H1 (cell line): Measurements from ENCODE around the gene FXYD5. TPM values are rescaled to one million over a fixed set of nuclear protein-coding genes. Genes with fewer than 3 reads are reported as not detected.
A peak's percentile ranks its signal among the peaks of the same experiment; 100 is the strongest.

Experiments
- CTCF ChIA-PET: fragments of 300-600 bp; sonication (Branson Sonifier 250); formaldehyde crosslinking; loops from one replicate; lab custom pipeline; 2021; ENCODE audit not compliant: partially characterized antibody; lab: Charles Lee
- POLR2A ChIA-PET: fragments of 300-600 bp; sonication (Branson Sonifier 250); formaldehyde crosslinking; loops from one replicate; lab custom pipeline; 2021; ENCODE audit warnings: inconsistent platforms; ENCODE audit not compliant: partially characterized antibody; lab: Charles Lee
- DNase-seq, 2 experiments: peaks; one replicate each; pipeline versions ENCODE4 v3.0.0 to v3.0.0-alpha.2; 2010 to 2022; ENCODE audit warnings: low spot score in 2 of 2, low read depth in 1 of 2, mixed read lengths in 1 of 2
- FAIRE-seq: peaks from 2 replicates; lab custom pipeline; 2011; peaks lifted over from hg19 to GRCh38; lab: Jason Lieb, UNC
- H2AFZ ChIP-seq: 2 replicates; pipeline ENCODE4 v1.8.1; 2012; ENCODE audit warnings: low read length, inconsistent platforms
- H2AK5ac ChIP-seq: 2 replicates; pipeline ENCODE4 v1.6.1; 2013; ENCODE audit warnings: low read depth, low read length
- H2BK120ac ChIP-seq: replicated peaks from 2 replicates; pipeline ENCODE3; 2013; ENCODE audit warnings: low read depth, low read length, inconsistent platforms
- H2BK12ac ChIP-seq: 2 replicates; pipeline ENCODE4 v1.6.1; 2013; ENCODE audit warnings: low read depth, low read length
- H2BK15ac ChIP-seq: 2 replicates; pipeline ENCODE4 v1.6.1; 2013; ENCODE audit warnings: low read length
- H2BK20ac ChIP-seq: 2 replicates; pipeline ENCODE4 v1.6.1; 2013; ENCODE audit warnings: low read length
- H2BK5ac ChIP-seq: 2 replicates; pipeline ENCODE4 v1.6.1; 2013; ENCODE audit warnings: low read depth, low read length
- H3K14ac ChIP-seq: 2 replicates; pipeline ENCODE4 v1.6.1; 2013; ENCODE audit warnings: inconsistent platforms; ENCODE audit not compliant: insufficient read length
- H3K18ac ChIP-seq: 2 replicates; pipeline ENCODE4 v1.6.1; 2013; ENCODE audit warnings: low read length; ENCODE audit errors: extremely low read depth
- H3K23ac ChIP-seq: 2 replicates; pipeline ENCODE4 v1.6.1; 2013; ENCODE audit warnings: inconsistent platforms; ENCODE audit not compliant: insufficient read length
- H3K23me2 ChIP-seq: 2 replicates; pipeline ENCODE4 v1.6.1; 2013; ENCODE audit warnings: low read depth, low read length
- H3K27ac ChIP-seq: 2 replicates; pipeline ENCODE4 v1.6.1; 2011; ENCODE audit warnings: low read depth, low read length, inconsistent platforms
- H3K27me3 ChIP-seq, 4 experiments: replicated peaks in 1 of 4; 1 replicate in 1 of 4; 2 replicates in 3 of 4; pipeline versions ENCODE4 v1.6.1 to v1.8.1; 2011 to 2013; ENCODE audit warnings: low read length in 3 of 4, mild to moderate bottlenecking in 3 of 4, inconsistent platforms in 2 of 4, mixed read lengths in 2 of 4, moderate library complexity in 1 of 4; ENCODE audit not compliant: control insufficient read depth in 3 of 4, insufficient read depth in 3 of 4; ENCODE audit errors: extremely low read depth in 1 of 4
- H3K36me3 ChIP-seq, 4 experiments: 2 replicates each; pipeline versions ENCODE4 v1.6.1 to v1.8.1; 2011 to 2013; ENCODE audit warnings: mild to moderate bottlenecking in 4 of 4, low read length in 3 of 4, moderate library complexity in 2 of 4, control low read depth in 1 of 4, inconsistent platforms in 1 of 4; ENCODE audit not compliant: insufficient read depth in 4 of 4, control insufficient read depth in 2 of 4
- H3K4ac ChIP-seq: replicated peaks from 2 replicates; pipeline ENCODE3; 2013; ENCODE audit warnings: low read length, low read depth, mixed read lengths, inconsistent platforms; ENCODE audit not compliant: insufficient read length
- H3K4me1 ChIP-seq, 4 experiments: replicated peaks in 1 of 4; 1 replicate in 1 of 4; 2 replicates in 3 of 4; pipeline versions ENCODE4 v1.6.1 to v1.8.1; 2011 to 2013; ENCODE audit warnings: low read length in 3 of 4, inconsistent platforms in 2 of 4, mixed read lengths in 1 of 4; ENCODE audit not compliant: insufficient read depth in 4 of 4, control insufficient read depth in 3 of 4
- H3K4me2 ChIP-seq, 2 experiments: 2 replicates each; pipeline versions ENCODE4 v1.6.1 to v1.8.1; 2011 to 2013; ENCODE audit warnings: low read depth in 2 of 2, low read length in 2 of 2, control low read depth in 1 of 2, inconsistent platforms in 1 of 2, mild to moderate bottlenecking in 1 of 2; ENCODE audit not compliant: insufficient read depth in 1 of 2
- H3K4me3 ChIP-seq, 4 experiments: fragments of 200-600, 300-600 bp in 1 of 4; sonication (generic), shearing (Covaris generic), sonication (Bioruptor Twin) in 1 of 4; 2 replicates each; pipeline versions ENCODE4 v1.5.1 to v1.8.1; 2011 to 2016; ENCODE audit warnings: low read length in 4 of 4, low read depth in 3 of 4, control low read depth in 2 of 4, inconsistent platforms in 2 of 4, mild to moderate bottlenecking in 2 of 4, mixed read lengths in 1 of 4, moderate library complexity in 1 of 4; ENCODE audit not compliant: insufficient read depth in 2 of 4; ENCODE audit errors: extremely low read depth in 1 of 4
- H3K56ac ChIP-seq: replicated peaks from 2 replicates; pipeline ENCODE3; 2013; ENCODE audit warnings: low read depth, mild to moderate bottlenecking, mixed read lengths, low read length, inconsistent platforms; ENCODE audit not compliant: insufficient read length
- H3K79me1 ChIP-seq: 2 replicates; pipeline ENCODE4 v1.6.1; 2013; ENCODE audit warnings: low read depth, low read length, control low read depth
- H3K79me2 ChIP-seq, 2 experiments: 2 replicates each; pipeline versions ENCODE4 v1.6.1 to v1.8.1; 2012 to 2013; ENCODE audit warnings: low read length in 2 of 2, mild to moderate bottlenecking in 2 of 2, inconsistent platforms in 1 of 2; ENCODE audit not compliant: insufficient read depth in 2 of 2, control insufficient read depth in 1 of 2
- H3K9ac ChIP-seq, 4 experiments: replicated peaks in 1 of 4; 1 replicate in 1 of 4; 2 replicates in 3 of 4; pipeline versions ENCODE4 v1.6.1 to v1.8.1; 2011 to 2013; ENCODE audit warnings: low read depth in 3 of 4, low read length in 3 of 4, control low read depth in 2 of 4, mild to moderate bottlenecking in 2 of 4, moderate library complexity in 2 of 4, inconsistent platforms in 1 of 4; ENCODE audit errors: extremely low read depth in 1 of 4
- H3K9me3 ChIP-seq, 2 experiments: 2 replicates each; pipeline versions ENCODE4 v1.6.1 to v1.8.1; 2012 to 2013; ENCODE audit warnings: mild to moderate bottlenecking in 2 of 2, moderate library complexity in 2 of 2, control low read depth in 1 of 2, inconsistent platforms in 1 of 2, low read depth in 1 of 2, low read length in 1 of 2, mixed read lengths in 1 of 2; ENCODE audit not compliant: insufficient read depth in 2 of 2
- H4K20me1 ChIP-seq, 2 experiments: replicated peaks in 1 of 2; 2 replicates each; pipeline versions ENCODE3 to v1.8.1; 2011 to 2013; ENCODE audit warnings: inconsistent platforms in 2 of 2, low read length in 2 of 2, mild to moderate bottlenecking in 1 of 2; ENCODE audit not compliant: insufficient read depth in 2 of 2, control insufficient read depth in 1 of 2
- H4K5ac ChIP-seq: 2 replicates; pipeline ENCODE4 v1.6.1; 2013; ENCODE audit warnings: low read length, low read depth, mixed read lengths, inconsistent platforms; ENCODE audit not compliant: insufficient read length
- H4K8ac ChIP-seq: 2 replicates; pipeline ENCODE4 v1.8.0; 2013; ENCODE audit warnings: mild to moderate bottlenecking, moderate library complexity, low read length, inconsistent platforms; ENCODE audit not compliant: insufficient read depth; ENCODE audit errors: extremely low read depth
- H4K91ac ChIP-seq: replicated peaks from 2 replicates; pipeline ENCODE3; 2013; ENCODE audit warnings: low read length, mixed read lengths, inconsistent platforms; ENCODE audit not compliant: insufficient read length
- NRF1 ChIP-seq: IDR thresholded peaks from 2 replicates; pipeline ENCODE4 v1.6.1; 2011; ENCODE audit warnings: mild to moderate bottlenecking, low read depth, low read length, improper control_type of control experiment
- PHF8 ChIP-seq: fragments of 200-600 bp; sonication (generic); conservative IDR thresholded peaks from 2 replicates; pipeline ENCODE4 v1.7.1; 2012; ENCODE audit warnings: low read depth, mild to moderate bottlenecking, inconsistent platforms, low read length, moderate library complexity
- SP2 ChIP-seq: IDR thresholded peaks from 2 replicates; pipeline ENCODE4 v1.6.1; 2012; ENCODE audit warnings: mild to moderate bottlenecking, low read length, inconsistent platforms
- SUZ12 ChIP-seq: fragments of 200-600 bp; sonication (generic); IDR thresholded peaks from 2 replicates; pipeline ENCODE4 v1.6.1; 2012; ENCODE audit warnings: mild to moderate bottlenecking, inconsistent platforms, low read length, moderate library complexity, mixed read lengths
- WGBS, 2 experiments: shearing (Covaris generic) in 1 of 2; methylation state at CpG; one replicate each; pipeline versions ENCODE4 v1.1.6 to v1.1.7; 2013 to 2015; ENCODE audit warnings: low lambda C conversion rate in 2 of 2, mixed read lengths in 2 of 2, inconsistent platforms in 1 of 2, low coverage in 1 of 2, missing lambda C conversion rate in 1 of 2; ENCODE audit not compliant: insufficient replicate concordance in 2 of 2, insufficient coverage in 1 of 2, insufficient read length in 1 of 2; ENCODE audit errors: extremely low coverage in 1 of 2, missing lambda C conversion rate in 1 of 2; 5-methylcytosine and 5-hydroxymethylcytosine counted together
- polyA plus RNA-seq, 7 experiments: library from polyadenylated mRNA; depleted of rRNA in 3 of 7; stranded (reverse) in 5 of 7; unstranded in 2 of 7; fragments of >200 nt in 5 of 7; fragments of 200-250 nt in 2 of 7; gene quantifications; 1 replicate in 5 of 7; 2 replicates in 1 of 7; 4 replicates in 1 of 7; pipeline versions ENCODE4 v1.2.1 to v1.2.3, GENCODE V29; 2011 to 2013; ENCODE audit warnings: missing spikeins in 2 of 7, mixed read lengths in 2 of 7
- total RNA-seq: library from RNA; stranded (reverse); fragmentation: NEBNext Ultra II Directional; extraction: Animal tissue kit (Norgen Biotek cat#: 25700); gene quantifications from 2 replicates; pipeline ENCODE4 v1.2.1, GENCODE V29; 2021
- TF ChIP-seq, protein P1 (sequence below): IDR thresholded peaks from 2 replicates; pipeline ENCODE4 v1.6.1; 2012; ENCODE audit warnings: low read length, inconsistent platforms

FXYD5 gene
- total and polyA plus RNA-seq, 2 of the 8 experiments (the other 6 are each of a cell fraction or from before 2014, with no cell fraction given) = 99.0 to 191 TPM

DNA sequence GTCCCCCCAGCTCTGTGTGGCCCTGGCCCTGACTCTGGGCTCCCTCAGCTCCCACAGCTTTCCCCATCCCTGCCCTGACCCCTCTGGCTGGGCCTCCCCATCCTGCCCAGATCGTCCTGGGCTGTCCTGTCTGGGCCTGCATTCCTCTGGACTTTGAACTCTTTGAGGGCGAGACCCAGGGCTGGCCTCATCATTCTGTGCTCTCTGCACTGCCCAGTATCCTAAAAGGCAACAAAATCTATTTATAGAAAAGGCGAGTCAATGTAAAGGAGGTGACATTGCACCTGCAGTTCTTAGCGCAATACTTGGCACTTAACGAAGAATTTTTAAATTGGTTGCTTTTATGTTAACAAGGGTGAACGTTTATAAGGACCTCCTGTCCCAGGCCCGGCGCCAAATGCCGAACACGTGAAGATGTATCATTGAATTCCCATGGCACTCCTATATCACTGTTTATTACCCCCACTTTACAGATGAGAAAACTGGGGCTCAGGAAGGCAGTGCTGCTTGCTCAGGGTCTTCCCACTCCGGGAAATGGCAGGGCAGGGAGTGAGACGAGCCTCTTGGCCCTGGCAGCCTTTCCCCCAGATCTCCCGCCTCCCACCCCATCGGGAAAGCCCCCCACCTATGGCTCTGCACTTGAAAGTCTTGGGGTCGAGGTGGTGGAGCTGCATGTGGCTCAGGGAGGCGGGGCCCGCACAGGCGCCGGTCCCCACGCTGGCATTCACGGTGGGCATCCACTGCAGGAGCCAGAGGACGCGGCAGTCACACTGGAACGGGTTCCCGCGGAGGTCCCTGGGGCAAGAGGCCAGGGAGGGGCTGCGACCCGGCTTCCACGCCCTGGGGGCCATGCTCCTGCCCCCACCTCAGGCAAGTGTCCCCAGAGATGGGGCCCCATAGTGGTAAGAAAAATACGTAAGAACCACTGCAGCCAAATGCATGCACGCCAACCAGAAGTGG lies 23.5 kb upstream of the FXYD5 start:
- H3K27ac ChIP-seq = no peak overlapping the region
- peaks cover 4% of the 10 kb centered on the region for H3K23me2 ChIP-seq
- H3K14ac ChIP-seq = no peak overlapping the region
- FAIRE-seq = no peak
- no peaks in the 10 kb centered on the region for H3K9me3 ChIP-seq
- no peaks in the 10 kb centered on the region for H3K36me3 ChIP-seq
- H2BK120ac ChIP-seq = no peak overlapping the region
- no peak overlapping the region for H3K9ac ChIP-seq
- WGBS, 2 experiments = 87% methylated on average over 22 of the region's 31 CpGs; no CpG with 5 or more reads in 1 of the 2 experiments
- H3K79me2 ChIP-seq = no peaks in the 10 kb centered on the region
- CTCF ChIA-PET = interaction anchor here (0.8 to 1.6 kb wide), 2 partner anchors 14 to 16 kb away, joined by 3 read pairs; no protein-coding TSS in a partner anchor
- no peak overlapping the region for H3K4me2 ChIP-seq
- H2BK5ac ChIP-seq = no peak overlapping the region
- no peak overlapping the region for H3K4ac ChIP-seq
- no peak overlapping the region for H4K91ac ChIP-seq
- TF ChIP-seq PHF8 (no peak), SP2 (no peak), SUZ12 (no peak), NRF1 (no peak)
- TF ChIP-seq, protein P1, sequence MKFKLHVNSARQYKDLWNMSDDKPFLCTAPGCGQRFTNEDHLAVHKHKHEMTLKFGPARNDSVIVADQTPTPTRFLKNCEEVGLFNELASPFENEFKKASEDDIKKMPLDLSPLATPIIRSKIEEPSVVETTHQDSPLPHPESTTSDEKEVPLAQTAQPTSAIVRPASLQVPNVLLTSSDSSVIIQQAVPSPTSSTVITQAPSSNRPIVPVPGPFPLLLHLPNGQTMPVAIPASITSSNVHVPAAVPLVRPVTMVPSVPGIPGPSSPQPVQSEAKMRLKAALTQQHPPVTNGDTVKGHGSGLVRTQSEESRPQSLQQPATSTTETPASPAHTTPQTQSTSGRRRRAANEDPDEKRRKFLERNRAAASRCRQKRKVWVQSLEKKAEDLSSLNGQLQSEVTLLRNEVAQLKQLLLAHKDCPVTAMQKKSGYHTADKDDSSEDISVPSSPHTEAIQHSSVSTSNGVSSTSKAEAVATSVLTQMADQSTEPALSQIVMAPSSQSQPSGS = no peak
- H2BK15ac ChIP-seq = 0 out of 2 replicates have a peak overlapping the region, but pooled peaks have one; percentile 3
- H4K20me1 ChIP-seq = no peaks in the 10 kb centered on the region
- H3K23ac ChIP-seq = no peak overlapping the region
- no peaks in the 10 kb centered on the region for H3K79me1 ChIP-seq
- peaks cover 3 to 11% (median 6%) of the 10 kb centered on the region in 4 experiments; a peak in 5 of 7 replicates for H3K4me1 ChIP-seq
- H4K8ac ChIP-seq = no peak overlapping the region
- H2BK20ac ChIP-seq = no peak overlapping the region
- H4K5ac ChIP-seq = no peak overlapping the region
- no peak overlapping the region for H2AFZ ChIP-seq
- H3K27me3 ChIP-seq = no peaks in the 10 kb centered on the region; a peak in 1 of 7 replicates
- H2AK5ac ChIP-seq = no peak overlapping the region
- no peak overlapping the region for H3K56ac ChIP-seq
- DNase-seq = no peak
- H3K4me3 ChIP-seq = no peak overlapping the region
- POLR2A ChIA-PET = interaction anchor here (0.6 kb wide), 1 partner anchor 19 kb away, joined by 3 read pairs; no protein-coding TSS in a partner anchor
- no peak overlapping the region for H2BK12ac ChIP-seq
- H3K18ac ChIP-seq = no peak overlapping the region
